H9 (cell line): ENCODE results near the gene DEAF1. TPM values are rescaled to one million over a fixed set of nuclear protein-coding genes. Genes with fewer than 3 reads are reported as not detected.

ENCODE experiments used
- DNase-seq: peaks from one replicate; pipeline ENCODE4 v3.0.0-alpha.2; 2017
- H2AFZ ChIP-seq: one replicate; pipeline ENCODE4 v1.6.1; 2013; ENCODE audit warnings: mild to moderate bottlenecking, low read length, control low read depth, moderate library complexity
- H2AK5ac ChIP-seq: 2 replicates; pipeline ENCODE4 v1.6.1; 2013; ENCODE audit warnings: low read length, control low read depth, mixed read lengths; ENCODE audit not compliant: insufficient read length
- H2BK120ac ChIP-seq: one replicate; pipeline ENCODE4 v1.6.1; 2013; ENCODE audit warnings: low read depth, mild to moderate bottlenecking, low read length, control low read depth, inconsistent platforms; ENCODE audit not compliant: poor library complexity, severe bottlenecking
- H2BK12ac ChIP-seq: 2 replicates; pipeline ENCODE4 v1.6.1; 2013; ENCODE audit warnings: low read length, control low read depth, mixed read lengths, low read depth; ENCODE audit not compliant: insufficient read length
- H2BK15ac ChIP-seq: 2 replicates; pipeline ENCODE4 v1.6.1; 2013; ENCODE audit warnings: low read depth, low read length, control low read depth
- H2BK20ac ChIP-seq: one replicate; pipeline ENCODE4 v1.6.1; 2013; ENCODE audit warnings: low read depth, mild to moderate bottlenecking, low read length, control low read depth, inconsistent platforms; ENCODE audit not compliant: poor library complexity, severe bottlenecking
- H2BK5ac ChIP-seq: 2 replicates; pipeline ENCODE4 v1.6.1; 2013; ENCODE audit warnings: low read length, control low read depth, mixed read lengths; ENCODE audit not compliant: insufficient read length
- H3K14ac ChIP-seq: 2 replicates; pipeline ENCODE4 v1.6.1; 2013; ENCODE audit warnings: low read length, control low read depth; ENCODE audit not compliant: insufficient read depth
- H3K18ac ChIP-seq: 2 replicates; pipeline ENCODE4 v1.6.1; 2013; ENCODE audit warnings: low read depth, mild to moderate bottlenecking, mixed read lengths, low read length, control low read depth; ENCODE audit not compliant: insufficient read length
- H3K23ac ChIP-seq: 2 replicates; pipeline ENCODE4 v1.6.1; 2013; ENCODE audit warnings: low read length, control low read depth, mixed read lengths, low read depth; ENCODE audit not compliant: insufficient read length
- H3K23me2 ChIP-seq: 2 replicates; pipeline ENCODE4 v1.6.1; 2013; ENCODE audit warnings: low read depth, mild to moderate bottlenecking, mixed read lengths, low read length, control low read depth; ENCODE audit not compliant: insufficient read length, poor library complexity, severe bottlenecking
- H3K27ac ChIP-seq: 2 replicates; pipeline ENCODE4 v1.5.1; 2013; ENCODE audit warnings: low read length, control low read depth, mixed read lengths, low read depth; ENCODE audit not compliant: insufficient read length
- H3K27me3 ChIP-seq: 2 replicates; pipeline ENCODE4 v1.6.1; 2013; ENCODE audit warnings: low read length, control low read depth, inconsistent platforms; ENCODE audit not compliant: insufficient read depth
- H3K4ac ChIP-seq: 2 replicates; pipeline ENCODE4 v1.6.1; 2013; ENCODE audit warnings: low read depth, mild to moderate bottlenecking, control low read depth, inconsistent platforms, low read length, moderate library complexity
- H3K4me1 ChIP-seq: 2 replicates; pipeline ENCODE4 v1.6.1; 2013; ENCODE audit warnings: low read length, control low read depth, inconsistent platforms; ENCODE audit not compliant: insufficient read depth
- H3K4me2 ChIP-seq: 2 replicates; pipeline ENCODE4 v1.6.1; 2013; ENCODE audit warnings: low read length, control low read depth, mixed read lengths; ENCODE audit not compliant: insufficient read length, insufficient read depth
- H3K56ac ChIP-seq: 2 replicates; pipeline ENCODE4 v1.6.1; 2013; ENCODE audit warnings: low read depth, mild to moderate bottlenecking, mixed read lengths, low read length, control low read depth; ENCODE audit not compliant: insufficient read length
- H3K79me1 ChIP-seq: 2 replicates; pipeline ENCODE4 v1.6.1; 2013; ENCODE audit warnings: low read depth, mild to moderate bottlenecking, moderate library complexity, low read length, control low read depth, inconsistent platforms; ENCODE audit not compliant: insufficient read depth, poor library complexity, severe bottlenecking
- H3K79me2 ChIP-seq: 2 replicates; pipeline ENCODE4 v1.6.1; 2013; ENCODE audit warnings: low read length, control low read depth, inconsistent platforms; ENCODE audit not compliant: insufficient read depth
- H3K9ac ChIP-seq: 2 replicates; pipeline ENCODE4 v1.6.1; 2013; ENCODE audit warnings: low read length, control low read depth, mixed read lengths; ENCODE audit not compliant: insufficient read length; ENCODE audit errors: extremely low read depth
- H3K9me3 ChIP-seq: one replicate; pipeline ENCODE4 v1.6.1; 2013; ENCODE audit warnings: low read depth, low read length, inconsistent platforms; ENCODE audit not compliant: control insufficient read depth
- H3T11ph ChIP-seq: one replicate; pipeline ENCODE4 v1.6.1; 2013; ENCODE audit warnings: mild to moderate bottlenecking, low read length, control low read depth, inconsistent platforms
- H4K20me1 ChIP-seq: one replicate; pipeline ENCODE4 v1.6.1; 2013; ENCODE audit not compliant: control insufficient read depth, insufficient read length, insufficient read depth
- H4K5ac ChIP-seq: 2 replicates; pipeline ENCODE4 v1.6.1; 2013; ENCODE audit warnings: low read depth, mild to moderate bottlenecking, mixed read lengths, low read length, control low read depth; ENCODE audit not compliant: insufficient read length
- H4K8ac ChIP-seq: replicated peaks from 2 replicates; pipeline ENCODE4 v1.6.1; 2013; ENCODE audit warnings: low read length, control low read depth, mixed read lengths, low read depth; ENCODE audit not compliant: insufficient read length
- H4K91ac ChIP-seq: 2 replicates; pipeline ENCODE4 v1.6.1; 2013; ENCODE audit warnings: low read depth, mild to moderate bottlenecking, moderate library complexity, mixed read lengths, low read length, control low read depth; ENCODE audit not compliant: insufficient read length
- H3K27ac Mint-ChIP-seq, 3 experiments: 2 replicates in 2 of 3; 3 replicates in 1 of 3; pipeline ENCODE4 v1.8.0; 2020 to 2021; ENCODE audit warnings: mixed read lengths in 3 of 3, mild to moderate bottlenecking in 1 of 3, moderate library complexity in 1 of 3
- H3K27me3 Mint-ChIP-seq: 2 replicates; pipeline ENCODE4 v1.8.0; 2021; ENCODE audit warnings: low read depth, mild to moderate bottlenecking, moderate library complexity, mixed read lengths
- H3K36me3 Mint-ChIP-seq, 3 experiments: 2 replicates in 2 of 3; 3 replicates in 1 of 3; pipeline ENCODE4 v1.8.0; 2020 to 2021; ENCODE audit warnings: low read depth in 3 of 3, mixed read lengths in 3 of 3; ENCODE audit not compliant: insufficient read depth in 1 of 3
- H3K4me1 Mint-ChIP-seq, 2 experiments: 2 replicates each; pipeline ENCODE4 v1.8.0; 2020; ENCODE audit warnings: mixed read lengths in 2 of 2
- H3K4me3 Mint-ChIP-seq, 2 experiments: 2 replicates in 1 of 2; 3 replicates in 1 of 2; pipeline ENCODE4 v1.8.0; 2020 to 2021; ENCODE audit warnings: mild to moderate bottlenecking in 2 of 2, mixed read lengths in 2 of 2, moderate library complexity in 1 of 2
- H3K9me3 Mint-ChIP-seq, 2 experiments: 2 replicates in 1 of 2; 3 replicates in 1 of 2; pipeline ENCODE4 v1.8.0; 2020; ENCODE audit warnings: mild to moderate bottlenecking in 2 of 2, mixed read lengths in 2 of 2, moderate library complexity in 1 of 2
- CTCF ChIP-seq: fragments of 200-600 bp; sonication (generic); conservative IDR thresholded peaks from 3 replicates; pipeline ENCODE4 v1.8.0; 2021; ENCODE audit warnings: antibody characterized with exemption, mild to moderate bottlenecking
- WGBS: extraction: QIAGEN DNeasy Blood & Tissue Kit; methylation state at CpG from one replicate; pipeline ENCODE4 v1.1.7; 2013; ENCODE audit warnings: missing lambda C conversion rate, low lambda C conversion rate, mixed read lengths; ENCODE audit not compliant: insufficient read length; ENCODE audit errors: extremely low coverage; 5-methylcytosine and 5-hydroxymethylcytosine counted together
- total RNA-seq: library from RNA; stranded (reverse); gene quantifications from 2 replicates; pipeline ENCODE4 v1.2.1, GENCODE V29; 2021

The DEAF1 gene
- total RNA-seq, 1 experiment from 2014 or later: 67.3 TPM

- no CpG with 5 or more reads among the region's 12 CpGs for WGBS
- H3K9ac ChIP-seq: no peak overlapping the region
Measured at GRCh38 chr11:727281-727701, 32.3 kb upstream of the DEAF1 start.

More at GRCh38 chr11:727281-727701, 32.3 kb upstream of the DEAF1 start:
- DNase-seq: no peak
- Histone ChIP-seq H3K18ac (no peak overlapping the region), H3K27ac (no peak overlapping the region), H3K23ac (no peak overlapping the region), H3K9me3 (no peaks in the 10 kb centered on the region), H2BK20ac (no peak overlapping the region), H3K27me3 (no peaks in the 10 kb centered on the region), H2BK120ac (no peak overlapping the region), H2BK12ac (no peak overlapping the region), H2AFZ (no peak overlapping the region), H2BK5ac (no peak overlapping the region), H3K4ac (no peak overlapping the region), H4K20me1 (no peaks in the 10 kb centered on the region), H2AK5ac (no peak overlapping the region), H3K79me2 (no peaks in the 10 kb centered on the region), H3K79me1 (no peaks in the 10 kb centered on the region), H3K4me1 (no peaks in the 10 kb centered on the region), H3K56ac (no peak overlapping the region), H3K4me2 (no peak overlapping the region), H3K14ac (no peak overlapping the region; the same call in 1 of the 2 replicates), H3K23me2 (peaks cover 7% of the 10 kb centered on the region), H4K8ac (no peak overlapping the region), H2BK15ac (no peak overlapping the region), H3T11ph (no peak overlapping the region), H4K91ac (no peak overlapping the region), H4K5ac (no peak overlapping the region)
- H3K4me1 Mint-ChIP-seq: peaks cover 5 to 19% of the 10 kb centered on the region in 2 experiments; a peak in 3 of 4 replicates
- H3K27me3 Mint-ChIP-seq: no peaks in the 10 kb centered on the region
- H3K9me3 Mint-ChIP-seq: no peaks in the 10 kb centered on the region
- peaks cover 0 to 8% (median 0%) of the 10 kb centered on the region in 3 experiments; a peak in 2 of 7 replicates for H3K36me3 Mint-ChIP-seq
- TF ChIP-seq CTCF: no peak
- no peak overlapping the region for H3K27ac Mint-ChIP-seq
- H3K4me3 Mint-ChIP-seq: peak overlapping the region in 1 of 2 experiments; percentile 12; a peak in 1 of 5 replicates
